Left hindlimb (tissue), 1 donor: ENCODE results near the gene ZNF697.

Experiments
- DNase-seq: peaks from one replicate; pipeline ENCODE4 v3.0.0-alpha.2; 2018

The ZNF697 gene

GRCh38 chr1:119660253-119661083 is 12.4 kb upstream of the ZNF697 start:
- no peak for DNase-seq

- peak; percentile 38 for DNase-seq
Observed at GRCh38 chr1:119659628-119660027, 11.6 kb upstream of the ZNF697 start.

- no peak for DNase-seq
Observed at GRCh38 chr1:119656410-119656955, 8.4 kb upstream of the ZNF697 start.

DNA sequence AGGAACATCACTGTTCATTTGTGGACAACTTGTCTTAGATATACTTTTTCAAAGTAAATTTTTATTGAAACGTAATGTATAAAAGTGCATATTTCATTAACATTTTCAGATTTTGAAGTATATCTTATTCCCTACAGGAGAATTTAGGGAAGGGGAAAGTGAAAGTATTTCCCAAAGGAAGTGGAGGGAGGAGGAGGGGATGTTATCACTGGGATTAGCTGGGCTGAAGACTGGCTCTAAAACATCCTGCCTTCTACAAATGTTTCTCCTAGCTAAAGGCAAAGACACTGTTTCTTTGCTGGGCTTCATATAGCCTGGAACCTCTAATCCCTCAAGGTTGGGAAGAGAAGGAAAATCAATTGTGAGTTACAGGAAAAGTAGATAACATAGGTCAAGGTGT is 7.1 kb upstream of the ZNF697 start:
- DNase-seq: no peak

GRCh38 chr1:119653839-119654170 is 5.7 kb upstream of the ZNF697 start:
- DNase-seq: no peak

DNA sequence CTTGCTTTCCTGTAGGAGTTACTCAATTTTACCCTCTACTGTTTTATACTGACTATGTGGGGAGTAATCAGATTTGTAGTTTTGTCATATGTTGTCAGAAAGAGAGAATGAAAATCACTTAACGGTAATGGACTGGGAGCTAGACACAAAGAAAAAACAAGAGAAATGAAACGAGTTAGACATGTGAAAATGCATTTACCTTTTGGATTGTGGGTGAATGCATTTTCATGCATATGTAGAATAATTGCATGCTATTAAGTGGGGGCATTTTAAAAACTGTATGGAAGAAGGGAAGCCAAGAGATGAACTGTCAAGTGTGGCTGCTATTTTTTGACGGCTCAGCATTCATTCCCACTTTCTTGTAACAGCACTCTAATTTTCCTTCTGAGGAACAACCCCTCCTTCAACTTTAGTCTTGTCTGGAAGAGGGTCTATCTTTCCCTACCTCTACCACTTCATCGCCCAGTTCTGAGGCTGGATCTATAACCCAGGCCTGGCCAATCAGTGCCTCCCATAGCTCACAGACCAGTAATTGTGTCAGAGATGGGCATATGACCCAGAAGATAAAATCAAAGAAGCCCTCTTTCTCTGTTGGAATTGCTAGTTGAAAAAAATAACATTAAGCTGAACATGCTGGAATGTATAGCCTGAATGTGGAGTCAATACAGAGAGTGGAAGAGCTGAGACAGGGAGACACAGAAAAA is 5.2 kb upstream of the ZNF697 start:
- DNase-seq: no peak

DNA sequence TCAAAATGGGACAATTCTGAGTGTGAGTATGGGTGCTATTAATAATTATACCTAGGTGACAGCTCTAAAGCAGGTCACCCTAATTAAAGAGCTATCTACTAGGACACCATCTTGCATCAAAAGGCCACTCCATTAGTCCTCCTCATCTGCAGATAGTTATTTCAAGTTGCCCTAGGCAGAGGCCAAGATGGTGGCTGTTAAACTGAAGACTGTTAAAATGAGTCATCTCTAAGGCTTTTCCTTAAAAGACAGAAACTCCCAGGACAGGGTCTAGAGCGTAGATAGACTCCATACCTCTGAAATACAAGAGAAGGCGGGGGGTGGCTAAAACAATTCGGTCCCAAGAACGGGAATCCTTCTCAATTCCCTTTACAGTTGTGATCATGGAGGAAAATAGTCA is 4.5 kb upstream of the ZNF697 start:
- DNase-seq: no peak

DNA sequence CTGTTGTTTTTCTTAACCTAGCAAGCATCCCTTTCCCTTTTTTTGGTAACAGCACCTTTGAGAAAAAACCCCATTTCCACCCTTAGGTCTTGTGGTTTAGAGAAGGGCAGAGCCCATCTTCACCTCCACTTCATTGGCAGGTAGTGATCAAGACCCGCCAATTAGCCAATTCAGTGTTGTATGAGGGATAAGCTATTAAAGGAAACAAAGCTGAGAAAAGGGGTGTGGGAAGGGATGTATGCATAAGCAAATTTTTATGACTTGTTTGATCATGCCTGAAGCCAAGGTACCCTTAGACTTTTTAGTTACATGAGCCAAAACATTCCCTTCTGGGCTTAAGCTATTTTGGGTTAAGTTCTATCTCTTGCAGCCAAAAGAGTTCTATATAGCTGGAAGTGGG is 3.6 kb upstream of the ZNF697 start:
- DNase-seq: no peak

DNA sequence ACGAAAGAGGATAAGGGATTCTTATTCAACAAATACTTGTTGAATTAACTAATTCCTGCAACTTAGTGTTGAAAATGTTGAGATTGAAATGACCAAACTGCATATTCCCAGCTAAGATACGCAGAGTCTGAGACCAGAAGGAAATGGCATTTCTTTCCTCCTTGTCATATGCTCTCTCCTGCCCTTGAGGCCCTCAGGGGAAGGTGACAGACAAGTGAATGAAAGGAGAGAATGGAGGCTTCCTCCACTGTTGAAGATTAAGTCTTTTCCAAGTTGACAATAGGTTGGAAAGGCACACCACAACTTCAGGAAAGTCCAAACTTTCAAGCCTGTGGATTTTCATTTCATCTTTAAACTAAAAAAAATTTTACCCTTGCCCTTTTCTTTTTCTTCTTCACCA is 3.1 kb upstream of the ZNF697 start:
- no peak for DNase-seq

DNA sequence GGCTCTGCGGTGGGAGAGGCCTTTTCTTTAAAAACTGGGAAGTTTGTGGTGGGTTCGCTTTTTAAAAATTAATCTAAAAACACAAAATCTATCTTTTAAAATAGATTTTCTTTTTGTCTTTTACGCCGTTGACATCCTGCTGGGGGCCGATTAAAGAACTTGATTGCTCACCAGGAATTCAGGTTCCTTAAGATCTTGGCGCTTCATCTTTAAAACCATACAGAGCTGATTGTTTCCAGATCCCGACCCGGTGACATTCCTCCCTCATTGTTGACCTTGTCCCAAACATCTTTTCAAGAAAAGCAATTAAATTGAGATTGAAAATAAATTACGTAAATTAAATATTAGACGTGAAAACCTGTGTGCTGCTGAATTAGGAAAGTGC is 546 bp upstream of the ZNF697 start:
- no peak for DNase-seq

DNA sequence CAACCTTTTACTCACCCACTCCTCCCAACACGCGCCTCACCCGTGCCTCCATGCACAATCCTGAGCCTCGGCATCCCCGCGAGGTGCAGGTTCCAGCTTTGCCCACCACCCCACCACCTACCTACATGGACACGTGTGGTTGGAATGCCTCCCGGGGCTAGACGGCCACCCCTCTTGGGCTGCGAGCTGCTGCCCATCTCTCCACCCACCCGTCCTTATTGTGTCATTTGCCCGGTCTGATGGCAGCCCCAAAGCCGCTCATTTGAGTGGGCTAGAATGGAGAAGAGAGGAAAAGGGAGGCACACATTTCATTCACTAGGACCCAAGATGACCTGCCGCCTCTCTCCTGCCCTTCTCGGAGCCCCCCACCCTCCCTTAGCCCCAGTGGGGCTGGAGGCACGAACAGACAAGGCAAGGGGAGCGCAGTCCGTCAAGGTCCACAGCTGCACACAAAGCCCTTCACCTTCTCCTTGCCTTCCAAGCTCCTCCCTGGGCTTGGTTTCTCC is 785 bp downstream of the ZNF697 start:
- peak; percentile 42 for DNase-seq

DNA sequence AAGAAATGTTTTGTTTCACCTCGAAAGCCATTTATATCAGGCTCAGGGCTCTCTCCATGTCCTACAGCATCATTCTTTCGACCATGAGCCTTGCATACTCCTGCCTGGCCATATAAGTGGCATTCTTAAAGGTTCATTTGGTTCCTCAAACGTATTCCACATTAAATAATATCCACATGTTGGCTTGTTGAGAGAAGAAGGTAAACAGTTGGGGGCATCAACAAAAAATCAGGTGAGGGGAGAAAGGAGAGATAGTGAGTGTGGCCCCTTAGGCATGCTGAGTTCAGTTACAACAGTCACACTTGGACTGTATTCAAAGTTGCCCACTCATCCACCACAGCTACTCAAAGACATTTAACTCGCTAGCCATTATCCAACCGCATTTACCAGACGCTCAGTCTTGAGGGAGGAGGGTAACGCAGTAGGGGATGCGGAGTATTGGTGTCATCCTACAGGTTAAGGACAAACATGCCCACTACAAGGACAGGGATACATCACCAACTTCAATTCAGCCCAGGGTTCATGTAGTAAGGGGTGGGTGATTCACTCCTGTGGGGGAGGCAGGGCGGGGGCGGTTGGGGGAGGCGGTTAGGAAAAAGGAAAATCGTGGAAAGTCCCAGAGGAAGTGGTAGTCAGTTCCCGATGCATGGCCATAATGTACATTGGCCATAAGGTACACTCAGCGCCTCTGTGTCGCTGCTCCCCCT is 1.4 kb downstream of the ZNF697 start:
- no peak for DNase-seq

DNA sequence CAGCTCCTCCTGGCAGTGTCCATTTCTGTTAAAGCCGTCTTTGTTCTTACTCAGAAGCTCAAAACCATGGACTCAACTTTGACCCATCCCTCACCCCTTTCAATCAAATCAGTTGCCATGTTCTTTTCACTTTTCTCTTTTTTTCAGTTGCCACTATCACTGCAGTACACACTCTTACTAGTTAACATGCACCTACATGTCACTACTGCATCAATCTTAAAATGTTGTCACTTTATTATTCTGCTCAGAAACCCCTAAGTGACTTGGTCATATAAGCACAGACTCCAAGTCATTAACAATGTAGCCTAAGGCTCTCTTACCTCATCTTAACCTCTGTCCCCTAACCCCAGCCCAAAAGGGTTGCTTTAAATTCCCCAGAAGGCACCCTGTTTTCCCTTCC is 9.0 kb downstream of the ZNF697 start:
- DNase-seq: no peak

DNA sequence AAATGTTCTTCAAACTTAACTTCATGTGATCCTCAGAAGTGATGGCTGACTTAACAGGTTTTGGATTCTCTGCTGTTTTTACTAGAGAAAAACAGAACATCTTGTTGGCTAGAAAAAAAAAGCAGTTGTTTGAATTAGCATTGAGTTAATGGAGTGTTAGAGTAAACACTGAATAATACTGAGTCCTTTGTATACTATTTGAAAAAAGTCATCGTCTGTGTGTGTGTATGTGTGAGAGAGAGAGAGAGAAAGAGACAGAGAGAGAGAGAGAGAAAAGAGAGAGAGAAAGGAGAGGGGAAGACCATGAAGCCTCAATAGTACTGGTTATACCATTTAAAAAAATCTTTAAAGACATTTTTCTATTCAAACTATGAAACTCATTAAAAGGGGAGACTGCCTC is 10.4 kb downstream of the ZNF697 start:
- no peak for DNase-seq

GRCh38 chr1:119636491-119637089 is 11.5 kb downstream of the ZNF697 start:
- no peak for DNase-seq

- DNase-seq: no peak
Observed at GRCh38 chr1:119635811-119636390, 12.2 kb downstream of the ZNF697 start.

- DNase-seq: no peak
Observed at GRCh38 chr1:119634016-119634415, 14.1 kb downstream of the ZNF697 start.

DNA sequence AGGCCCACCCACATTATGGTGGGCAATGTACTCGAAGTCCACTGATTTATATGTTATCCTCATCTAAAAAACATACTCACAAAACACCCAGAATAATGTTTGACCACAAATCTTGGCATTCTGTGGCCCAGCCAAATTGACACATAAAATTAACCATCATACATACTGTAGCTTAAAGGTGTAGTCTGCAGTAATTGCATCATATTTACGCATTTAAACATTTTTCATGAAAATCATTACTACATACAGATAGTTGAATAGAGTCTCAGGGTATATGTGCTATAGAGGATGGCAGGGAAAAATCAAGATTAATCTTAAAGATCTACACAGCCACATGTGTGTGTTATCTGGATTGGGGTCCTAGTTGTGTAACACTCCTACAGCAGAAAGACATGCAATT is 14.5 kb downstream of the ZNF697 start:
- no peak for DNase-seq

DNA sequence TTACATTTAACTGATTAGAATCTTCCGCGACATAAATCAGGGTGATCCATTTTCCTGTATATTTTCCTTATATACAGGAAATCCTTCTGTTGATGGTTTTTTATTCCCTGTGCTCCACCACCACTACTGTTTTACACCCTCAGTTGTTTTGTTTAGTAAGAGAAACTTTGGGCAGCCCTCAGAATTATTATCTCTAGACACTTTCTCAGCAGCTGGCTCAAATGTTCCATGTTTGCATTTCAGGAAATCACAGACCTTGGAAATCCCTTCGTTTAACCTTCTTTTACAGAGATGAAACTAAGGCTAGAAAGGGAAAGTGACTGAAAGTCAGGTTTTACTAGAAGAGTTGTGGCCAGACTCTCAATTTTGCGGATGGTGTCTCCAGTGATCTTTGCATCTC is 15.2 kb downstream of the ZNF697 start:
- no peak for DNase-seq

GRCh38 chr1:119632103-119632490 is 16.0 kb downstream of the ZNF697 start:
- no peak for DNase-seq

- DNase-seq: peak; percentile 92
Observed at GRCh38 chr1:119631433-119632102, 16.5 kb downstream of the ZNF697 start.

DNA sequence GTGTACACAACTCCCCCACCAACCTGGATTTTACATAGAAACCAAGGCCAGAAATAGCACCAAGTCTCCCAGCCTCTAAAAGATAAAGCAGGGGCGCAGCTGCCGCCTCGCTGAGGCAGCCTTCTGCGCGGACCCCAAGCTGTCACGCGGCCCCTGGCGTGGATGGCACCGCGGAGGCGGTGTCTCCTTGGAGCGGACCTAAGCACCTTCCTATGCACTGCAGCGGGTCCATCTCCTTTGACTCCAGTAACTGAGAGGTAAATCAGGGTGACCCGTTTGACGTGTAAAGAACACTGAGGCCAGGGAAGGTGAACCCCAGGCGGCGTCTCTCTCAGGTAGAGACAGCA is 17.0 kb downstream of the ZNF697 start:
- DNase-seq: no peak
